Measurements from ENCODE around the gene RMI2.
A peak's percentile ranks its signal among the peaks of the same experiment; 100 is the strongest.

The RMI2 gene

GRCh38 chr16:11329071-11329491, 16.2 kb upstream of the RMI2 start:
- DNase-seq, result no peak

- DNase-seq, result no peak
Measured at GRCh38 chr16:11329891-11330290, 15.4 kb upstream of the RMI2 start.

- no peak for DNase-seq
Measured at GRCh38 chr16:11330526-11331237, 14.6 kb upstream of the RMI2 start.

GRCh38 chr16:11331967-11332366, 13.3 kb upstream of the RMI2 start:
- DNase-seq, result no peak

DNA sequence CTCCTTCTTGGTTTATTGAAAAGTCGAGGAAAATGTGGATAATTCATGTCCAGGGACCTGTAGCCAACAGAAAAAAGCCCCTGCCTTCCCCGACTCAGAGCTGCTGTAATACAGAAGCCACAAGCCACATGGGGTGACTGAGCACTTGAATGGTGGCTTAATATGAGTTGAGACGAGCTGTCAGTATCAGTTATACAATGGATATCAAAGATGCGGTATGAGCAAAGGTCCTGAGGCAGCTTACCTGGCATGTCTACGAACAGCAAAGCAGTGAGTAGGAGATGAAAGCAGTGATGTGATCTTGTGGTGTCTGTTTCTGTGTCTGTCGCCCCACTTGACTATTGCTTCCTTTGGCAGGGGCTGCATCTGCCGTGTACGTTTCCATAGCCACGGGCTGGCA, 12.2 kb upstream of the RMI2 start:
- no peak for DNase-seq

GRCh38 chr16:11333702-11334101, 11.6 kb upstream of the RMI2 start:
- DNase-seq, result no peak

DNA sequence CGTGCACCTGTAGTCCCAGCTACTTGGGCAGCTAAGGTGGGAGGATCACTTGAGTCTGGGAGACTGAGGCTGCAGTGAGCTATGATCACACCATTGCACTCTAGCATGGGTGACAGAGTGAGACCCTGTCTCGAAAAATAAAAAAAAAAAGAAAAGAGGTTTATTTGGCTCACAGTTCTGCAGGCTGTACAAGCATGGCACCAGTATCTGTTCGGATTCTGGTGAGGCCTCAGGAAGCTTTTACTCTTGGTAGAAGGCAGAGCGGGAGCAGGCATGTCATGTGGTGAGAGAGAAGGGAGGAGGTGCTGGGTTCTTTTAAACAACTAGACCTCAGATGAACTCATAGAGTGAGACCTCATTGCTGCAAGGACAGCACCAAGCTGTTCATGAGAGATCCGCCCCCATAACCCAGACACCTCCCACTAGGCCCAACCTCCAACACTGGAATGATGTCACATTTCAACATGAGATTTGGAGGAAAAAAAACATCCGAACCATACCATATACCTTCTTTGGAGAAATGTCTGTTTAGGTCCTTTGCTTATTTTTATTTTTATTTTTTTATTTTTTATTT, 10.3 kb upstream of the RMI2 start:
- no peak for DNase-seq

DNA sequence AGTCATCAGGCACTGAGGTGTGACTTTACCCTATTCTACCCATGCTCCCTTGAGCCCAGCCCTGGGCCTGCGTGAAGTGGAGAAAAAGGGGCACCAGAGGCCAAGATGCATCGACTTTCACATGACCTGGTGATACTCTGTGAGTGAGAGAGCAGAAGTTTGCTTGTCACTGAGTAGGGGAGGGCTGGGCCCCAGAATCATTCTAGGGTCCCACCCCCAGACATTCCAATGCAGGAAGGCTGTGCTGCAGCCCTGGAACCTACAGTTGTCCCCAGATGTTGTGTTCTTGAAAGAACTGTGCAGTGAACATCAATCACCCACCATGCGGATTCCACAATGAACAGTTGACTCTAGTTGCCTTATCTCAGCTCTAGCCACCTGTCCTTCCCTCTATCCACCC, 6.2 kb upstream of the RMI2 start:
- DNase-seq, result no peak

- DNase-seq, result no peak
Measured at GRCh38 chr16:11340710-11341109, 4.5 kb upstream of the RMI2 start.

- no peak for DNase-seq
Measured at GRCh38 chr16:11341371-11341770, 3.9 kb upstream of the RMI2 start.

- DNase-seq, result no peak
Measured at GRCh38 chr16:11342021-11342855, 3.0 kb upstream of the RMI2 start.

GRCh38 chr16:11346700-11347319, 1.6 kb downstream of the RMI2 start:
- no peak for DNase-seq

GRCh38 chr16:11347831-11348230, 2.6 kb downstream of the RMI2 start:
- DNase-seq, result no peak

DNA sequence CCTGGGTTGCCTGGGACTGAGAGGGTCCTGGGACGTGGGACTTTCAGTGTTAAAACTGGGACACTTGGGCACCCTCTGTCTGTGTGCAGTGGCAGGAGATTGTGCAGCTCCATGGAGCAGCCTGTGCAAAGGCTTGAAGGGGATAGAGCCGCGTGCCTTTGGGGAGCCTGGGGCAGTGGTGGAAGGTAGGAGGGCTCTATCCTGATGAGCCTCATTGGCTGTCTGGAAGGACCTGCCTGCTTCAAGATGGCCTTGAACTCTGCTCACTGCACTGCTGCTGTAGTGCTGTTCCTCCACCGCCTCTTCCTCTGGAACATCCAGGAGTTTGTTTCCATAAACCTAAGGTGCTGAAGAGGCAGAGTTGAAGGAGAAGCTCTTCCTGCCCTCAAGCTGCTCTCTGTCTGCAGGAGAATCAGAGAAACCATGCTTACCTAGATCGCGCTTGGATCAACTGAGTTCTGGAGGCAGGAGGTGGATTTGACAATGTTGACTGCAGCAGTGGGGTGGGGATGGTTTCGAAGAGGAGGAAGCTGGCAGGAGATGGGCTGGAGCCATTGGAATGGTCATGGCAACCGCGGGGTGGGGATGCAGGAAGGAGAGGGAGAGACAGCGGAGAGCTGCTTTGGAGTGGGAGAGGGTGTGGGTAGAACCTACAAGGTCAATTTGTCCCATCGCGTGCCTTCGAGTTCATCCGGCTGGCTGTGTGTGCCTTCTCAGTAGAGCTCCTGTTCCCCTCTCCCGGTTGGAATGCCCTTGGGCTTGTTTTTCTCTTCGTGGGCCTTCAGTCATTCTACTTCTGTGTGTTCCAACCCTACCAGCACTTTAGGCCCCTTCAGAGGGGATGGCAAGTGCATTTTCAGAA, 3.7 kb downstream of the RMI2 start:
- DNase-seq, result no peak

DNA sequence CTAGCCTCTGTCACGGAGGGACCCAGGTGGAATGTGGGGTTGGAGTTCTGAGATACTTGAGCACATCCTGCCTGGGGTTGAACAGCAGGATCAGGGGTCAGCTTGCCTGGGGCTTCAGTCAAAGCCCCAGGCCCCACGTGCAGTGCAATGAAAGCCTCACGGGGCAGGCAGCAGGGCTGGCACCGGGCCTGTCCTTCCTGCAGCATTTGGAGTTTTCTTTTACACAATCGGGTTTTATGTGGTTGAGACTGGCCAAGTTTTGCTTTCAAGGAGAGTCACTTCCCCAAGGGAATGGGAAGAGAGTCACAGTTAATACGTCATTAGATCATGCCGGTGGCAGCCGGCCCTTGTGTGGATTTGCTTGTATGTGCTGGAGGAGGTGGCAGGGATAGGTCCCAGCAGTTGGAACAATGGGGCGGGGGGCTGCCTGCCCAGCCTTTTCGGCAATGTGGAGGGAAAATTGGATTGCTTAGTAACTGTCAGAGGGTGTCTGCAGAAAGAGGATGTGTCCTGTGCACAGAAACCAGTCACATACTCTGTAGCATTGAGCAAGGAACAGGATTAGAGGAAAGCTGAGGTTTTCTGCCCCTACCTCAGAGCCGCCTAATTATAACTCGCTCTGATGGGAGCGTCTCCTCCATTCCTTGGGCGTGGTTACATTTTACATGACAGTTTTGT, 4.5 kb downstream of the RMI2 start:
- DNase-seq, result no peak

GRCh38 chr16:11350519-11350918, 5.3 kb downstream of the RMI2 start:
- no peak for DNase-seq

DNA sequence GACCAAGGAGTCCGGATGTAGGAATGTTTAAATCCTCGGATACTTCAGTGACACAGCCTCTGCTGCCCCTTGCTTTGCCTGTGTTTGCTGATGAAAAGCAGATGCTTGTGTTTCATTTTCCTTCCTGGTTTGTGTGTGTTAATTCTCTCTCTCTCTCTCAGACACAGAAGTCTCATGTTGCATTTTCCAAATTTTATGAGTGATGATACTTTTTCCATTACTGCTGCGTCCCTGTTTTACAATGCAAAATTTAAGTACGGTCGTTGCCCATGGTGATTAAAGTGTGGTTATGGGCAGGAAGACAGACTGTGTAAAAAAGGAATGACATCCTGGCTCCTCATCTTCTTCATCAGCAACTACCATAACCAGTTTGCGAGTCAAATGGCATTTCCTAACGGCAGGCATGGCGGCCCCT, 5.7 kb downstream of the RMI2 start:
- DNase-seq, result no peak

GRCh38 chr16:11353158-11353557, 7.9 kb downstream of the RMI2 start:
- DNase-seq, result no peak

DNA sequence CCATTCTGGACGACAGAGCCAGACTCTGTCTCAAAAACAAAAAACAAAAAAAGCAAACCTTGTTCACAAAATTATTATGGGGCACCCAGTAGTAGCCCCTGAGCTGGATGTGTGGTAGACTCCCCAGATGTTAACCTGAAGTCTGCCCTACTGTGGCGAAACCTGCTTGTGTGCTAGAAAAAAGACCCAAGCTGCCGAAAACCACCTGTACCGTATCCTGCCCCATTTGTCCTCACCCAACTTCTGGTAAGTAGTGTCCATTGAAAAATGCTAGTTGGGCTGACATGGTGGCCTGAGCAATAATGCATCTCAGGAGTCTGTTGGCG, 9.1 kb downstream of the RMI2 start:
- DNase-seq, result no peak

DNA sequence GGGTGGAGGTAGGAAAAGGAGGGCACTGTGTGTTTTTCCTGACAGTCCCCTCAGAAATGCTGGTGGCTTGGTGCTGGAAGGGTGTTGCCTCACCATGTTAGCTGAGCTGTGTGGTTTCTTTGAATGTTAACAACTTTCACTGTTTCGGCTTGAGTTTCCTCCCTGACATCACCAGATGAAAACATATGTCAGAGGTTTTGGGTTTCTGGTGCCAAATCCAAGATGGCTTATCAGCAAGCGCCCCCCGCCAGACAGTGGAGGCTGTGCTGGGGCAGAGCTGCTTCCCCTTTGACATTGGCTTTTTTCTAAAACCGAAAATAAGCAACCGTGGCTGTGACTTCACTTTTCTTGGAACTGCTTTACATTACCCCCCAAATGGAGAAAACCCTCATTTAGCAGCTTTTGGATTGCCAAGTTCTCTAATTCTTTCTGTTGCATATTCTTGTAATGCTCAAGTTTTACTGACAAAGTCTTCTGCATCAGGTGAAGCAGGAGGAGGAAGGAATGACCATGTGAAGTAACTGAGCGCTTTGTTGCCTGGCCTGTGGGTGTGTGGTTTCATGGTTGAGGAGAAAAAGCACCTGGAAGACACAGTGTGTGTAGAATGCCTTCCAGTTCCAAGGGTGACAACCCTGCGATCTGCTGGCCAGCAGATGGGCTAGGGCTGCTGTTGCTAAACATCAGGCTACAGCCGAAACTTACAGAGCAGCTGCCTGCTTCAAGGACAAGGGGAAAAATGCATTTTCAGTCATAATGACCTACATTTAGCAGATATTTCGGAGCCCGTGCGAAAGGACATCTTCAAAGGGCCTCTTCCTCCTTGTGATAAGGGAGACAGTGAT, 9.7 kb downstream of the RMI2 start:
- DNase-seq, result peak; percentile 49

DNA sequence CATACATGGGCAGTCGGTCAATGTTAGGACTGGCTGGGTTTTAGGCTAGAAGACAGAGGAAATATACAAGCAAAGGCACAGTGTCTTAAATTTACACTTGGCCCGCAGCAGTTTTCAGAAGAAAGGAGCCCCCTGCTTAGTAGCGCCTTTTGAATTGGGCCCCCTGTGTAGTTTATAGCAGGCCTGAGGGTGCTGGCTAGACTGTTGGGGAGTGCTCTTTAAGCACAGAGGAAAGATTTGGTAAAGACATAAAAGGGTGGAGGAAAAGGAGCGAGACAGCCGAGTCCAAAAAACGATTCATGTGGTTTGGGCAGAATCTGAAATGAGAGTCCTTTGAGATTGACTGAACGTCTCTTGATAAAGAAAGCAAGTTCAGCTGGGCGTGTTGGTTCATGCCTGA, 10.6 kb downstream of the RMI2 start:
- DNase-seq, result no peak

All from effector CD4-positive, alpha-beta T cell (primary cell).